ENCODE measurements around the gene KRTAP5-2.
"Not testable (repeated sequence)": the region's sequence is repeated elsewhere in the genome, so short reads cannot be mapped to it uniquely, and the experiment has no call there.

KRTAP5-2 gene

GRCh38 chr11:1624621-1625020, 26.5 kb upstream of the KRTAP5-2 start:
- H3K36me3 ChIP-seq: no peaks in the 10 kb centered on the region
- TF ChIP-seq CTCF (IDR thresholded peaks at IDR 0.05): no peak
- peaks cover 40% of the 10 kb centered on the region for H3K27me3 ChIP-seq
- H3K9me3 ChIP-seq: no peaks in the 10 kb centered on the region
- H3K4me3 ChIP-seq (ENCODE audit: low read depth in 1 of 2, low read length in 1 of 2): no peak overlapping the region
- no peak overlapping the region for H3K27ac ChIP-seq
- H3K4me1 ChIP-seq (ENCODE audit: control insufficient read depth in 1 of 2, insufficient read depth in 1 of 2, low read depth in 1 of 2, low read length in 1 of 2): no peaks in the 10 kb centered on the region

DNA sequence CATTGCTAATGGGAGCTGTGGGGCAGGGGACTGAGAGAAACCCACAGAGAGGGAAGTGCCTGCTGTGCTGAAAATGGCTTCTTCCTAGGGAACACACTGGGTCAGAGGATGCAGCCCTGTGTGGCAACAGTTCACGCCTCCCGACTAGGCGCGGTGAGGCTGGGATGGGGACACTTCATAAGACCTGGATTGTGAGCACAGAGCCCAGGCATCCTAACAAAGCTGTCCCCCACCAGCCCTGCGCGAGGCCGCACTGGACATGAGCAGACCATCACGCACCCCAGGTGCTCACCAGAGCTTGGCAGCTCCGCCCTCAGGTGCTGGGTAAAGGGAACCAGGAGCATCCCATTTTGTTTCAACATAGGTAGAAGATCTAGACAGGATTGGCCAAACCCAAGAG, 25.6 kb upstream of the KRTAP5-2 start:
- Histone ChIP-seq H3K27me3 (peaks cover 31% of the 10 kb centered on the region), H3K36me3 (no peaks in the 10 kb centered on the region), H3K27ac (no peak overlapping the region), H3K9me3 (no peaks in the 10 kb centered on the region), H3K4me3 (ENCODE audit: low read depth in 1 of 2, low read length in 1 of 2) (no peak overlapping the region), H3K4me1 (ENCODE audit: control insufficient read depth in 1 of 2, insufficient read depth in 1 of 2, low read depth in 1 of 2, low read length in 1 of 2) (no peaks in the 10 kb centered on the region)
- no peak for TF ChIP-seq CTCF (IDR thresholded peaks at IDR 0.05)

- no peak for TF ChIP-seq CTCF (IDR thresholded peaks at IDR 0.05)
- no peak within 1 kb of the TSS for H3K27ac ChIP-seq
- no peaks in the 10 kb centered on the region for H3K9me3 ChIP-seq
- peaks cover 30% of the 10 kb centered on the region for H3K27me3 ChIP-seq
- no peak within 1 kb of the TSS for H3K4me3 ChIP-seq (ENCODE audit: low read depth in 1 of 2, low read length in 1 of 2)
- no peaks in the 10 kb centered on the region for H3K36me3 ChIP-seq
- no peaks in the 10 kb centered on the region for H3K4me1 ChIP-seq (ENCODE audit: control insufficient read depth in 1 of 2, insufficient read depth in 1 of 2, low read depth in 1 of 2, low read length in 1 of 2)
Measured at GRCh38 chr11:1622086-1622485, 24.0 kb upstream of the KRTAP5-2 start, which contains the start of gene KRTAP5-4. Gene KRTAP5-4, minus strand, starts transcription at chr11:1622138. Its CDS starts 45 bp downstream, at chr11:1622093.

DNA sequence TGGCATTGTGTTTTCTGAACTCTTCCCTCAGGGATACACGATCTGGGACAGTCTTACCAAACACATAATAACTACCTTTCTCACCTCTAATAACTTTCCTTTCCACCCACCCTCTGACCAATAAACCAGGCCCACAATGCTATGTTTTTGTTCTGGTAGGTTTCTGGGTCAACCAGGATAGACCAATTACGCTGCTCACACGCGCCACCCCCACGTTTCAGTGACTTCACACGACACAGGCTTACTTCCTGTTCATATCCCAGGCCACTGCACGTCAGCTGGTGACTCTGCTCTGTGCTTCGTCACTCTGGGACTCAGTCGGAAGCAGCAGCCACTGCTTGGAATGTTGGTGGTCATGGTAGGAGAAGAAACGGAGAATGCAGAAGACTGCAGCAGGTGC, 21.4 kb upstream of the KRTAP5-2 start:
- H3K9me3 ChIP-seq: no peaks in the 10 kb centered on the region
- no peaks in the 10 kb centered on the region for H3K4me1 ChIP-seq (ENCODE audit: control insufficient read depth in 1 of 2, insufficient read depth in 1 of 2, low read depth in 1 of 2, low read length in 1 of 2)
- no peak for TF ChIP-seq CTCF (IDR thresholded peaks at IDR 0.05)
- H3K36me3 ChIP-seq: no peaks in the 10 kb centered on the region
- H3K27ac ChIP-seq: no peak overlapping the region
- H3K27me3 ChIP-seq: peaks cover 15% of the 10 kb centered on the region
- no peak overlapping the region for H3K4me3 ChIP-seq (ENCODE audit: low read depth in 1 of 2, low read length in 1 of 2)

DNA sequence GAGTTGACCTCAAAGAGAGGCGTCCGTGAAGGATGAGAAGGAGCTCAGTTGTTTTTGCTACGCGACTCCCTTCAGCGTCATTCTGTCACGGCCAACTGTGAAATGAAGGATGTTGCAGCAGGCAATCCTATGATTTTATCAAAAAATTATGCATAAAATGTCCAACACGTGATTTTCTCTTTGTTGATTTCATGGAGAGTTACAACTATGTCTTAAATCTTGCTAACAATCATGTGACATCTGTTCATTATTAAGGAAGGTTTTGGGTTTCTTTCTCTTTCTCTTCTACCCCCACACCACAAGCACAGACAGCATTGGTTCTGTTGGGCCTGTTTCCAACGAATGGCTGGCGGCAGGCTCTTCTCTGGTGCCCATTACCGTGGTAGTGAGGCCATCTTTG, 20.1 kb upstream of the KRTAP5-2 start:
- H3K4me3 ChIP-seq (ENCODE audit: low read depth in 1 of 2, low read length in 1 of 2): no peak overlapping the region
- no peaks in the 10 kb centered on the region for H3K36me3 ChIP-seq
- no peaks in the 10 kb centered on the region for H3K9me3 ChIP-seq
- no peak for TF ChIP-seq CTCF (IDR thresholded peaks at IDR 0.05)
- H3K4me1 ChIP-seq (ENCODE audit: control insufficient read depth in 1 of 2, insufficient read depth in 1 of 2, low read depth in 1 of 2, low read length in 1 of 2): no peaks in the 10 kb centered on the region
- H3K27ac ChIP-seq: no peak overlapping the region
- peaks cover 15% of the 10 kb centered on the region for H3K27me3 ChIP-seq

DNA sequence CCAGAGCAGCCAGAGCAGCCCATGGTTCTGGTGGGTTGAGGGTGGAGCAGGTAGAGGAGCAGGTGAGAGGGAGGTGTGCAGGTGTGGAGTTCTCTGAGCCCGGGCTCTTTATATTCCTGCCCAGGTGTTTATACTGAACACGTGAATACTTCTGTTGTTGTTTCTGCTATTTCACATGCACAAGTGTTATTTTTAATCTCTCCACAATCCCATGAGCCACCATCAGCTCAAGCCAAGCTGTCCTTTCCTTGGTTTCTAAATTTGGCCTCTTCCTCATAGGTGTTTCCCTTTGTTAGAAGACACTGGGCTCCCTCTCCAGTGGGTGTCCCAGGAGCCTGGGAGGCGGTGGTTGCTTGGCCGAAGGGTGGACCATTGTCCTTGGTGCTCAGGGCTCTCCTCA, 10.3 kb upstream of the KRTAP5-2 start, which contains the start of gene KRTAP5-3:
KRTAP5-3 (minus strand) TSS at position 101 of the 400 bp plus-strand sequence; CDS start at position 23, 78 bp downstream.
- no peak within 1 kb of the TSS for H3K27ac ChIP-seq
- H3K9me3 ChIP-seq: no peaks in the 10 kb centered on the region
- no peak for TF ChIP-seq CTCF (IDR thresholded peaks at IDR 0.05)
- H3K27me3 ChIP-seq: peaks cover 51% of the 10 kb centered on the region
- no peak within 1 kb of the TSS for H3K4me3 ChIP-seq (ENCODE audit: low read depth in 1 of 2, low read length in 1 of 2)
- H3K4me1 ChIP-seq (ENCODE audit: control insufficient read depth in 1 of 2, insufficient read depth in 1 of 2, low read depth in 1 of 2, low read length in 1 of 2): no peaks in the 10 kb centered on the region
- H3K36me3 ChIP-seq: no peaks in the 10 kb centered on the region

- H3K27me3 ChIP-seq: peaks cover 55% of the 10 kb centered on the region
- H3K4me1 ChIP-seq (ENCODE audit: control insufficient read depth in 1 of 2, insufficient read depth in 1 of 2, low read depth in 1 of 2, low read length in 1 of 2); H3K4me3 ChIP-seq (ENCODE audit: low read depth in 1 of 2, low read length in 1 of 2); H3K9me3 ChIP-seq; H3K36me3 ChIP-seq; H3K27ac ChIP-seq: not testable (repeated sequence)
Measured at GRCh38 chr11:1607901-1608300, 9.8 kb upstream of the KRTAP5-2 start.

- H3K27me3 ChIP-seq: peaks cover 61% of the 10 kb centered on the region
- H3K27ac ChIP-seq; H3K4me3 ChIP-seq (ENCODE audit: low read depth in 1 of 2, low read length in 1 of 2); H3K9me3 ChIP-seq; H3K36me3 ChIP-seq; H3K4me1 ChIP-seq (ENCODE audit: control insufficient read depth in 1 of 2, insufficient read depth in 1 of 2, low read depth in 1 of 2, low read length in 1 of 2): not testable (repeated sequence)
Measured at GRCh38 chr11:1607156-1607845, 9.2 kb upstream of the KRTAP5-2 start.

All from neutrophil (primary cell).